GM19023 (cell line): ENCODE data around the gene DOCK2.
A peak's percentile ranks its signal among the peaks of the same experiment; 100 is the strongest.
"Not testable (repeated sequence)": the region's sequence is repeated elsewhere in the genome, so short reads cannot be mapped to it uniquely, and the experiment has no call there.

Experiments
- ATAC-seq: cut with Tn5 transposase; IDR thresholded peaks from one replicate; pipeline ENCODE4 v1.9.1; 2021; ENCODE audit warnings: mild to moderate bottlenecking, moderate library complexity; ENCODE audit not compliant: unreplicated experiment

DOCK2 gene

GRCh38 chr5:169752566-169752965, 115.5 kb downstream of the DOCK2 start:
- ATAC-seq: not testable (repeated sequence)

GRCh38 chr5:169753795-169754194, 116.7 kb downstream of the DOCK2 start:
- no peak for ATAC-seq

GRCh38 chr5:169754737-169755136, 117.7 kb downstream of the DOCK2 start:
- ATAC-seq: no peak

- no peak for ATAC-seq
Observed at GRCh38 chr5:169756071-169756765, 119.1 kb downstream of the DOCK2 start.

- no peak for ATAC-seq
Observed at GRCh38 chr5:169757016-169757415, 119.9 kb downstream of the DOCK2 start.

- ATAC-seq: no peak
Observed at GRCh38 chr5:169758886-169759285, 121.8 kb downstream of the DOCK2 start.

GRCh38 chr5:169760229-169760628, 123.2 kb downstream of the DOCK2 start:
- ATAC-seq: no peak

GRCh38 chr5:169762338-169763095, 125.4 kb downstream of the DOCK2 start:
- ATAC-seq: no peak

GRCh38 chr5:169763376-169764017, 126.4 kb downstream of the DOCK2 start:
- peak; percentile 87 for ATAC-seq

- no peak for ATAC-seq
Observed at GRCh38 chr5:169764018-169764378, 126.9 kb downstream of the DOCK2 start.

GRCh38 chr5:169765176-169765996, 128.3 kb downstream of the DOCK2 start:
- ATAC-seq: no peak

- ATAC-seq: not testable (repeated sequence)
Observed at GRCh38 chr5:169766943-169767342, 129.9 kb downstream of the DOCK2 start.

GRCh38 chr5:169767938-169768337, 130.9 kb downstream of the DOCK2 start:
- ATAC-seq: no peak

- ATAC-seq: no peak
Observed at GRCh38 chr5:169768416-169768815, 131.3 kb downstream of the DOCK2 start.

GRCh38 chr5:169770109-169770508, 133.0 kb downstream of the DOCK2 start:
- no peak for ATAC-seq

GRCh38 chr5:169772256-169772655, 135.2 kb downstream of the DOCK2 start:
- no peak for ATAC-seq

- ATAC-seq: no peak
Observed at GRCh38 chr5:169772688-169773087, 135.6 kb downstream of the DOCK2 start.

- no peak for ATAC-seq
Observed at GRCh38 chr5:169777159-169777558, 140.1 kb downstream of the DOCK2 start.

GRCh38 chr5:169778622-169779596, 141.8 kb downstream of the DOCK2 start:
- peak; percentile 89 for ATAC-seq
